ENCODE measurements around the gene UCK2. TPM values are rescaled to one million over a fixed set of nuclear protein-coding genes. Genes with fewer than 3 reads are reported as not detected.

UCK2 gene
- total and polyA plus RNA-seq, 11 donors = 4.5 to 53.7 (median 13.9) TPM

GRCh38 chr1:165903672-165904071 lies 76.3 kb downstream of the UCK2 start:
- DNase-seq (no peak), ATAC-seq (no peak)
- TF ChIP-seq CTCF (IDR thresholded peaks at IDR 0.05) (no peak), POLR2A (IDR thresholded peaks at IDR 0.05) (no peak)
- no peaks in the 10 kb centered on the region for H3K9me3 ChIP-seq
- WGBS, 4 donors = 67 to 93% (median 80%) methylated on average over 1 of the region's 1 CpG
- H3K27ac ChIP-seq = peak overlapping the region in 1 of 12 donors; percentile 2
- H3K4me1 ChIP-seq = peaks cover 0 to 32% (median 18%) of the 10 kb centered on the region in 12 donors
- H3K27me3 ChIP-seq = no peaks in the 10 kb centered on the region
- H3K4me3 ChIP-seq = no peak overlapping the region
- intact Hi-C loops (cut with DNase I) = loop anchor here in 2 of 10 donors (5.0 to 10.0 kb wide), 3 partner anchors 76 to 509 kb away; partner anchors contain the start of gene UCK2 (in 1 of the 2)
- H3K36me3 ChIP-seq = peaks cover 0 to 48% (median 26%) of the 10 kb centered on the region in 9 donors

- Histone ChIP-seq H3K27me3 (no peaks in the 10 kb centered on the region), H3K9me3 (no peaks in the 10 kb centered on the region), H3K36me3 (peaks cover 0 to 48% (median 26%) of the 10 kb centered on the region in 9 donors), H3K4me1 (peaks cover 0 to 19% (median 6%) of the 10 kb centered on the region in 12 donors), H3K27ac (no peak overlapping the region), H3K4me3 (no peak overlapping the region)
- TF ChIP-seq POLR2A (IDR thresholded peaks at IDR 0.05) (no peak), CTCF (IDR thresholded peaks at IDR 0.05) (no peak)
- DNase-seq (no peak), ATAC-seq (no peak)
- intact Hi-C loops (cut with DNase I) = loop anchor here in 2 of 10 donors (5.0 to 10.0 kb wide), 3 partner anchors 78 to 510 kb away; partner anchors contain the start of gene UCK2 (in 1 of the 2)
- 86 to 98% (median 96%) methylated on average over 4 of the region's 4 CpGs for WGBS, 4 donors
These were observed 77.5 kb downstream of the UCK2 start for GRCh38 chr1:165904948-165905347.

GRCh38 chr1:165905853-165906252 lies 78.4 kb downstream of the UCK2 start:
- no peak overlapping the region for H3K27ac ChIP-seq
- intact Hi-C loops (cut with DNase I) = loop anchor here in 1 of 10 donors (10.0 kb wide), 2 partner anchors 301 to 511 kb away; no protein-coding TSS in a partner anchor
- H3K9me3 ChIP-seq = no peaks in the 10 kb centered on the region
- WGBS, 4 donors = 88 to 100% (median 94%) methylated on average over 3 of the region's 3 CpGs
- no peak for ATAC-seq
- H3K27me3 ChIP-seq = no peaks in the 10 kb centered on the region
- H3K36me3 ChIP-seq = peaks cover 0 to 48% (median 26%) of the 10 kb centered on the region in 9 donors
- TF ChIP-seq CTCF (IDR thresholded peaks at IDR 0.05) = no peak
- no peak for TF ChIP-seq POLR2A (IDR thresholded peaks at IDR 0.05)
- H3K4me3 ChIP-seq = no peak overlapping the region
- DNase-seq = no peak
- peaks cover 0 to 13% (median 5%) of the 10 kb centered on the region in 12 donors for H3K4me1 ChIP-seq

GRCh38 chr1:165907256-165907857 lies 79.9 kb downstream of the UCK2 start:
- Histone ChIP-seq H3K9me3 (no peaks in the 10 kb centered on the region), H3K27me3 (no peaks in the 10 kb centered on the region), H3K27ac (no peak overlapping the region), H3K4me3 (no peak overlapping the region), H3K36me3 (peaks cover 0 to 48% (median 26%) of the 10 kb centered on the region in 9 donors), H3K4me1 (peaks cover 0 to 20% (median 10%) of the 10 kb centered on the region in 12 donors)
- ATAC-seq (no peak), DNase-seq (no peak)
- intact Hi-C loops (cut with DNase I) = loop anchor here in 1 of 10 donors (10.0 kb wide), 2 partner anchors 303 to 513 kb away; no protein-coding TSS in a partner anchor
- no peak for TF ChIP-seq CTCF (IDR thresholded peaks at IDR 0.05)
- TF ChIP-seq POLR2A (IDR thresholded peaks at IDR 0.05) = no peak
- WGBS, 4 donors = 76 to 87% (median 85%) methylated on average over 13 of the region's 13 CpGs

All from heart left ventricle (tissue), 16 donors.